Ectodermal cell (in vitro differentiated cells): ENCODE data around the gene LMF1.
"Not testable (repeated sequence)": the region's sequence is repeated elsewhere in the genome, so short reads cannot be mapped to it uniquely, and the experiment has no call there.

Experiments used
- H3K27ac ChIP-seq: 2 replicates; pipeline ENCODE4 v1.7.0; 2013; ENCODE audit warnings: mild to moderate bottlenecking, low read depth, low read length; ENCODE audit not compliant: insufficient read depth, poor library complexity, severe bottlenecking
- H3K27me3 ChIP-seq: 2 replicates; pipeline ENCODE4 v1.7.0; 2013; ENCODE audit warnings: mild to moderate bottlenecking, low read length; ENCODE audit not compliant: insufficient read depth, control insufficient read depth, poor library complexity, severe bottlenecking
- H3K36me3 ChIP-seq: one replicate; pipeline ENCODE4 v1.7.0; 2013; ENCODE audit warnings: low read length; ENCODE audit not compliant: control insufficient read depth, insufficient read depth
- H3K4me1 ChIP-seq: one replicate; pipeline ENCODE4 v1.7.0; 2013; ENCODE audit warnings: low read length; ENCODE audit not compliant: control insufficient read depth, insufficient read depth
- H3K4me3 ChIP-seq: 2 replicates; pipeline ENCODE4 v1.7.0; 2013; ENCODE audit warnings: low read depth, low read length, control low read depth; ENCODE audit not compliant: insufficient read depth
- H3K9me3 ChIP-seq: 2 replicates; pipeline ENCODE4 v1.7.0; 2013; ENCODE audit warnings: mild to moderate bottlenecking, low read length, moderate library complexity; ENCODE audit not compliant: control insufficient read depth
- WGBS, 2 experiments: methylation state at CpG; one replicate each; pipeline ENCODE4 v1.1.7; 2013; ENCODE audit warnings: missing lambda C conversion rate in 2 of 2; 5-methylcytosine and 5-hydroxymethylcytosine counted together

Gene LMF1

DNA sequence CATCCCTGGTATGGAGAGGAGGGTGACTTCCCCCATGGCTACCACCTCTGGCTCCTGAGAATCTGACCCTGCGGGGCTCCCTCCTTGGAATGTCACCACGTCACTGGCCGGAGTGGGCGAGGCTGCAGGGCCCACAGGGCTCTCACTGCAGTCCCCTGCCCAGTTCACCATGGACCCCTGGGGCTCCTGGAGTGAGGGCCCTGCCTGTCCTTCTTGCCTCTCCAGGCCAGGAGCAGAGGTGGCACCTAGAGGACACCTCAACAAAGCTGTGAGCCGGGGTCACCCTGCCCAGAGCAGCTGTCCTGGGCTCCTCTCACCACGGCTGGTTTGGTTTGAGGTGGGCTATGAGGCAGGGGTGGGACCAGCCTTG is 102.4 kb downstream of the LMF1 start:
- Histone ChIP-seq H3K4me1 (no peaks in the 10 kb centered on the region), H3K27me3 (no peaks in the 10 kb centered on the region), H3K9me3 (no peaks in the 10 kb centered on the region), H3K36me3 (no peaks in the 10 kb centered on the region), H3K4me3 (no peak overlapping the region), H3K27ac (no peak overlapping the region)
- 93 to 95% methylated on average over 6 of the region's 6 CpGs for WGBS, 2 experiments

DNA sequence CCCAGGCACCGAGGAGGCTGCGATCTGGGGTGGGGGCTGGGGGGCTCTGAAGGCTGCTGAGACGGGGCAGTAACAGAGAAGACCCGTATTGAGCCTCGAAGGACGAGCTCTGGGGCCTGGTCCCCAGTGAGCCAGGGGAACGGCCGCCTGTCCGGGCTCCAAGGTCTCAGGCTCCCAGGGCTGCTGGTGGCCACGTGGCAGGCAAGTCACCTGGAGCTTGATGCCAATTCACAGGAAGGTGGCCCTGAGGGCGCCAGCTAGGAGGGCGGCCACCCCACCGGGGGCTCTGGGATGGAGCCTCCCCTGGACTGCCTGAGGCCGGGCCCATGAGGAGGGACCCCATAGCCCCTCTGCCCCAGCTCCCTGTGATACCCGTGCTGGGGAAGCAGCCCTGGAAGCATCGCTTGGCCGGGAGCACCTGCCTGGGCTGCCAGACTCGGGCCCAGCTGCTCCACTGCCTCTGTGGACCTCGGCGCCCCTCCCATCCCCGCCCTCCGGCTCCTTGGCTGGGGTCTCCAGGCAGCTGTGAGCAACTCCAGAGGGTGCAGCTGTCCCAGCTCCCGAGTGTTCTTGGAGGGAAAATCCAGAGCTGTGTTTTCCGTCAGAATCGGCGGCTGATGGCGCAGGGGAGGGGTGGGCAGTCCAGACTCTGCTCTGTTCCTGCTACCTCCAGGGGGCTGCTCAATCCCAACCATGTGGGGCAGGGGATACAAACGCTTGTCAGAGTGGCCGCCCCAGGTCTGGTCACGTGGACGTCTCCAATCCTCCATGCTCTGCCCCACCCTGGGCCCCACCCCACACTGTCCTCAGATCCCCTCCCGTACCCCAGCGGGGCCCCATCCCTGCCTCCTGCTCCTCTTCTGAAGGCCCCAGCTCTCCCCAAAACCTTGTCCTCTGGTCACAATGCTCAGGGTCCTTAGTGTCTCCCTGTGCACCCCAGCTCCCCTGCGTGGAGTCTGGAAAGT is 103.1 kb downstream of the LMF1 start:
- 92 to 93% methylated on average over 34 of the region's 34 CpGs for WGBS, 2 experiments
- Histone ChIP-seq H3K4me1 (no peaks in the 10 kb centered on the region), H3K27ac (no peak overlapping the region), H3K9me3 (no peaks in the 10 kb centered on the region), H3K4me3 (no peak overlapping the region), H3K27me3 (no peaks in the 10 kb centered on the region), H3K36me3 (no peaks in the 10 kb centered on the region)

DNA sequence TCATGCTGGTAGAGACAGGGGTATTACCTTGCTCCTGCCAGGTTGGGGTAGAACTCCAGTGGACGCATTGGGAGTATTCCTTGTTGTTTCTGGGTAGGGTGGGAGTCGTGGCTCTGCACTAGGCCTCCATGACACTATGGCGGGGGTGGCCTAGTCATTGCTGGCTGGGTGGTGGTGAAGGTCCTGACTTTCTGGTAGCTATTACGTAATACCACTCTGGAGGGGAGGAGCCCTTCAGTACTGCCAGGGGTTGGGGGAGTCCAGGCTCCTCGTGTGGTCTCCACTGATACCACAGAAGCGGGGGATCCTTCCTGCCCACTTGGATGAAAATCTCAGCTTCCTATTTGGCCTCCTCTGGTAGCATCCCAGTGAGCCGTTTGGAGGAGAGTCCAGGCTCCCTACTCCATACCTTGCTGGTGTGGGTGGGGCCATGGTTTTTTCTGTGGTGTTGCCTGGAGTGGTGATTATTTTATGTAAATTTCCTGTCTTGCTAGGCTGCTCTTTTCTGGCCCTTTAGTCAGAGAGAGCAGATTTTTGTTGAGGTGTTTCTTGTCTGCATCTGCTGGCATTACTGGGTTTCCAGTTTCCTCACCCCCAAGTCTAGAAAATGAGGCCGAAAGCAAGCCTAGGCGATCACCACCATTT is 104.4 kb downstream of the LMF1 start:
- H3K36me3 ChIP-seq = no peaks in the 10 kb centered on the region
- H3K27ac ChIP-seq = no peak overlapping the region
- 93% methylated on average over 9 of the region's 9 CpGs for WGBS, 2 experiments
- H3K4me1 ChIP-seq = no peaks in the 10 kb centered on the region
- no peaks in the 10 kb centered on the region for H3K9me3 ChIP-seq
- no peak overlapping the region for H3K4me3 ChIP-seq
- H3K27me3 ChIP-seq = no peaks in the 10 kb centered on the region

DNA sequence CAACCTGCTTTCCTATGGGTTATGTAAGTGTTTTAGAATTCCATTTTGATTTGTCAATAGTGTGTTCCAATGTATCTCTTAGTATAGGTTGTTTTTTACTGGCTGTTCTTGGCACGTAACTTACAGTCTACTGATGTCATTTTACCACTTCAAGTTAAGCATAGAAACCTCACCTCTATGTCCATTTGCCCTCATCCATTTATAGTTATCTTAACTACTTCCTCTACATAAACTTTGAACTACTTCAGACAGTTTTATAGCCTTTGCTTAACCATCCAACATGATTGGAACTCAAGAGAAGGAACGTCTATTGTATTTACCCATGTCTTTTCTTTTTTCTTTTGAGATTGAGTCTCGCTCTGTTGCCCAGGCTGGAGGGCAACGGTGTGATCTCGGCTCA is 105.8 kb downstream of the LMF1 start:
- no peaks in the 10 kb centered on the region for H3K4me1 ChIP-seq
- no peak overlapping the region for H3K4me3 ChIP-seq
- no peaks in the 10 kb centered on the region for H3K9me3 ChIP-seq
- H3K27me3 ChIP-seq = no peaks in the 10 kb centered on the region
- 88 to 90% methylated on average over 5 of the region's 5 CpGs for WGBS, 2 experiments
- no peak overlapping the region for H3K27ac ChIP-seq
- H3K36me3 ChIP-seq = no peaks in the 10 kb centered on the region

DNA sequence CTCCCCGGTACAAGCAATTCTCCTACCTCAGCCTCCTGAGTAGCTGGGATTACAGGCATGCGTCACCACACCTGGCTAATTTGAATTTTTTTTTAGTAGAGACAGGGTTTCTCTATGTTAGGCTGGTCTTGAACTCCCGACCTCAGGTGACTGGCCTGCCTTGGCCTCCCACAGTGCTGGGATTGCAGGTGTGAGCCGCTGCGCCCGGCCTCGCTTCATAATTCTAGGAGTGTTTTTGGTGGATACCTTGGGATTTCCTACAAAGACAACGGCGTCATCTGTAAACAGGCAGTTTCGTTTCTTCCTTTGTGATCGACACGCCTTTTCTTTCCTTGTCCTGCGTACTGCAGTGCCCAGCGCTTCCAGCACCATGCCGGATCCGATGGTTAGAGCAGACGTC is 109.3 kb downstream of the LMF1 start:
- Histone ChIP-seq H3K27me3 (no peaks in the 10 kb centered on the region), H3K4me3 (no peak overlapping the region), H3K9me3 (no peaks in the 10 kb centered on the region), H3K27ac (no peak overlapping the region), H3K36me3 (no peaks in the 10 kb centered on the region), H3K4me1 (no peaks in the 10 kb centered on the region)
- 94 to 95% methylated on average over 17 of the region's 17 CpGs for WGBS, 2 experiments

DNA sequence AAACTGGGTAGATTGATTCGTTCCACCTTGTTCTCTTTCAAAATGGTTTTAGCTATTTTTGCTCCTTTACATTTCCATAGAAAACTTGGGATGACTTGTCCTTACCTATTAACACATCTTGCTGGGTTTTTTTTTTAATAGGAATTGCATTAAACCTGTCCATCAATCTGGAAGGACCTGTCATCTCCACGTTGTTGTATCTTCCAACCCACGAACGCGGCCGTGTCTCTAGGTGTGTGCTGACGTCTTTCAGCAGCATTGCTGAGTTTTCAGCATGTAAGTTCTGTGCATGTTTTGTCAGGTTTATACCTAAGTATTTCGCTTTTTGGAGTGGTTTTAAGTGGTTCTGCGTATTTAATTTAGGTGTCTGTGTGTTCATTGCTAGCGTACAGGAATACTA is 109.9 kb downstream of the LMF1 start:
- 93% methylated on average over 10 of the region's 10 CpGs for WGBS, 2 experiments

DNA sequence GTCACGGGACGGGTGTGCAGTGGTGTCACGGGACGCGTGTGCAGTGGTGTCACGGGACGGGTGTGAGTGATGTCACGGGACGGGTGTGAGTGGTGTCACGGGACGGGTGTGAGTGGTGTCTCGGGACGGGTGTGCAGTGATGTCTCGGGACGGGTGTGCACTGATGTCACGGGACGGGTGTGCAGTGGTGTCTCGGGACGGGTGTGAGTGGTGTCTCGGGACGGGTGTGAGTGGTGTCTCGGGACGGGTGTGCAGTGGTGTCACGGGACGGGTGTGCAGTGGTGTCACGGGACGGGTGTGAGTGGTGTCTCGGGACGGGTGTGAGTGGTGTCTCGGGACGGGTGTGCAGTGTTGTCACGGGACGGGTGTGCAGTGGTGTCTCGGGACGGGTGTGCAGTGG is 111.8 kb downstream of the LMF1 start:
- WGBS, 2 experiments = 91 to 96% methylated on average over 34 to 35 of the region's 35 CpGs
- H3K27ac ChIP-seq, H3K4me3 ChIP-seq, H3K27me3 ChIP-seq, H3K4me1 ChIP-seq, H3K9me3 ChIP-seq, H3K36me3 ChIP-seq: not testable (repeated sequence)

More for the DNA sequence above, 109.9 kb downstream of the LMF1 start:
- Histone ChIP-seq H3K36me3 (no peaks in the 10 kb centered on the region), H3K4me1 (no peaks in the 10 kb centered on the region), H3K27ac (no peak overlapping the region), H3K9me3 (no peaks in the 10 kb centered on the region), H3K27me3 (no peaks in the 10 kb centered on the region), H3K4me3 (no peak overlapping the region)

DNA sequence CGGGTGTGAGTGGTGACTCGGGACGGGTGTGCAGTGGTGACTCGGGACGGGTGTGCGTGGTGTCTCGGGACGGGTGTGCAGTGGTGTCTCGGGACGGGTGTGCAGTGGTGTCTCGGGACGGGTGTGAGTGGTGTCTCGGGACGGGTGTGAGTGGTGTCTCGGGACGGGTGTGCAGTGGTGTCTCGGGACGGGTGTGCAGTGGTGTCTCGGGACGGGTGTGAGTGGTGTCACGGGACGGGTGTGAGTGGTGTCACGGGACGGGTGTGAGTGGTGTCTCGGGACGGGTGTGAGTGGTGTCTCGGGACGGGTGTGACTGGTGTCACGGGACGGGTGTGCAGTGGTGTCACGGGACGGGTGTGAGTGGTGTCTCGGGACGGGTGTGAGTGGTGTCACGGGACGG is 112.3 kb downstream of the LMF1 start:
- WGBS, 2 experiments = 96 to 97% methylated on average over 36 of the region's 36 CpGs
- H3K27ac ChIP-seq, H3K4me1 ChIP-seq: not testable (repeated sequence)

DNA sequence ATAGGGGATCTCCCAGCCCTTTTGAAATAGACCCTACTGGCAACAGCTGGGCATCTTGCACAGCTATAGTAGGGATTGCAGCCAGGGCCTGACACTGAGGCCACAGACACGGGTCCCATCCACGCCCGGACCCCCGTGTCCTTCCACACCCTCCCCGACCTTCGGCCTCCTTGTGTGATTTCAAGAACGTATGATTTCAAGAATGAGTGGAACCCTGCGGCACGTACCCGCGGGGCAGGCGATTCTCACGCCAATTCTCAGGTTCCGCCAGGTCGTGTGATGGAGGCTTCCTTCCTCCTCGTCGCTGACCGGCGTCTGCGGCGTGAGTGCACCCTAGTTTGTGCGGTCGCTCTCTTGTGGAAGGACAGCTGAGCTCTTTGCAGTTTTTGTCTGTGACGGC is 114.0 kb downstream of the LMF1 start:
- Histone ChIP-seq H3K27me3 (no peaks in the 10 kb centered on the region), H3K4me3 (no peak overlapping the region), H3K27ac (no peak overlapping the region), H3K9me3 (no peaks in the 10 kb centered on the region), H3K36me3 (no peaks in the 10 kb centered on the region), H3K4me1 (no peaks in the 10 kb centered on the region)
- WGBS, 2 experiments = 96 to 98% methylated on average over 24 of the region's 24 CpGs

More for the DNA sequence above, 112.3 kb downstream of the LMF1 start:
- not testable (repeated sequence) for H3K36me3 ChIP-seq, H3K27me3 ChIP-seq, H3K9me3 ChIP-seq, H3K4me3 ChIP-seq

- no peaks in the 10 kb centered on the region for H3K4me1 ChIP-seq
- no peaks in the 10 kb centered on the region for H3K36me3 ChIP-seq
- H3K27ac ChIP-seq = no peak overlapping the region
- H3K9me3 ChIP-seq = no peaks in the 10 kb centered on the region
- H3K4me3 ChIP-seq = no peak overlapping the region
- 93 to 95% methylated on average over 12 of the region's 12 CpGs for WGBS, 2 experiments
- no peaks in the 10 kb centered on the region for H3K27me3 ChIP-seq
Measured at GRCh38 chr16:856101-856500, 114.7 kb downstream of the LMF1 start.
